CD4-positive, alpha-beta T cell treated with Interleukin-1 beta for 1 hour (primary cell): ENCODE measurements around the gene AHNAK.
A peak's percentile ranks its signal among the peaks of the same experiment; 100 is the strongest.
"Not testable (repeated sequence)": the region's sequence is repeated elsewhere in the genome, so short reads cannot be mapped to it uniquely, and the experiment has no call there.

Source experiments
- DNase-seq, 2 donors: peaks; one replicate each; pipeline ENCODE4 v3.0.0-alpha.2; 2020 to 2022

The AHNAK gene

DNA sequence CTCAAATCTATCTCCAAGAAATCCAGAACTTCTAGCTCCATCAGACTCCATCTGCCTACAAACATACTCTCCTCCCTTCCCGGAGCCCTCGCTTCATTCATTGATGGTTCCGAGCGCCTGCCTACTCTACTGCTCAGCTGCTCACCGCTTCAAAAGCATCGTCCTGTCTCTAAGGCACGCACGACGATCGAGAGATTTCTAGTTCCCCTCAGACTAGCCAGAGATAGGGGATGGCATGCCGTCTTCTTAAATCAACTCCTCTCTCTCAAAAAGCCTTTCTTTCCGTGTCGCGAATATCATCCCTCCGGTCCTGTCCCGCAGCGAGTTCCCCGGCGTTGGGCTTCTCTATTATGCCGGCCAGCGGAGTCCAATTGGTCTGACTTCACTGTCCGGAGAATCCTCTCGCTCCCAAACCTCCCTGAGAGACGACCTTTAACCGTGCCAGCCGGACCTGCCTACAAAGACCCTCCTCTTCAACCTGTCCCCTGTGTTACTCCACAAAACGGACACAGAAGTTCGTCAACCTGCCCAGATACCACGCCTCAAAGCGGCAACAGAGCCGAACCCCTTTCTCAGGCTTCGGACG is 26.5 kb upstream of the AHNAK start:
- peak; percentile 27 to 37 for DNase-seq

DNA sequence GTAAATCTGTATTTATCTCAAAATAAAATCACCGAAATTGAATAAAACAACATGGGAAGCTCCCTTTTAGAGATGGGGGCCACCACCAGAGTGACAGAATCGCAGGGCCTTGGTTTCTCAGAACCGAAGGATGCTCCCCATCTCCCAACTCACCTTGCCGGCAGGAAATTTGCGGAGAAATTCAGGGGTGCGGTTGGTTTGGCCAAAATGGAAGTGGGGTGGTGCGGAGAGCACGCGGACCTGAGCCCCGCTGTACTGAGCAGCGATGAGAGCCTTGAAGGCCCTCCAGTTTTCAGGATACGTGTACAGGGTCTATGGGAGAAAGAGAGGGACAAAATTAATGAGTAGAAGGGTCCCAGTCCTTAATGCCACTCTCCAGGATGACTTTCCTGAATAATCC is 25.8 kb upstream of the AHNAK start:
- DNase-seq = no peak

DNA sequence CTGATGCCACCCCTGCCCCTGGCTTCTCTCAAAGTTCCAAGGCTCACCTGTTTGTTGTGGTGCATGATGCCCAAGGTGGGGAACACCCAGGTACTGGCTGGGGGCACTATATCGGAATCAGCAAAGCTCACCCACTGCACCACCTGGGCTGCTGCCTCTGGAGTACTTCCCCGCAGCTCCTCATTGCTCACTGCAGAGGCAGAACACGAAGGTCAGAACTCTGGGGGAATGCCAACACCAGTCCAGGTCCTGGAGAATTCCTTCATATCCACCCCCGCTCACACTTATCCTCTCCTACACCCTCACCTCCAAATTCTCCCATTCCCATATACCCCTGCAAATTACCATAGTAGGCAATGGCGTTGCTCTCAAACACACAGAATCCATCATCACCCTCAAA is 24.9 kb upstream of the AHNAK start:
- not testable (repeated sequence) for DNase-seq

DNA sequence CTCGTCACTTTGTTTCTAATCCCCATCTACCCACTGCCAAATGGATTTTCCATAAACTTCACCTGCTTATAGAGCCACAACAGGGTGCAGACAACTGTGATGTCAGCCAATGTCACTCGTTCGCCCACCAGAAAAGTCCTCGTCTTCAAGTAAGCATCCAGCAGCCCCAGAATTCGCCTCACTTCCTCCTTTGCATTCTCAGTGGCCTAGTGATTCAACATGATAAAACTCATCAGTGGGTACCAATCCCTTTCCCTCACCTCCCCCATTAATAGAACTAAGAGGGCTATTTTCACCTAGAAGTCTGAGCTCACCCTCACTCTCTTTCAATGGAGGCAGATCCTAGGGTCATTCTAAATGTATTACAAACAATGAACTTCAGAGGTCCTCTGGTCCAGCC is 24.3 kb upstream of the AHNAK start:
- not testable (repeated sequence) for DNase-seq

- DNase-seq = no peak
Measured at GRCh38 chr11:62569611-62570010, 23.0 kb upstream of the AHNAK start.

DNA sequence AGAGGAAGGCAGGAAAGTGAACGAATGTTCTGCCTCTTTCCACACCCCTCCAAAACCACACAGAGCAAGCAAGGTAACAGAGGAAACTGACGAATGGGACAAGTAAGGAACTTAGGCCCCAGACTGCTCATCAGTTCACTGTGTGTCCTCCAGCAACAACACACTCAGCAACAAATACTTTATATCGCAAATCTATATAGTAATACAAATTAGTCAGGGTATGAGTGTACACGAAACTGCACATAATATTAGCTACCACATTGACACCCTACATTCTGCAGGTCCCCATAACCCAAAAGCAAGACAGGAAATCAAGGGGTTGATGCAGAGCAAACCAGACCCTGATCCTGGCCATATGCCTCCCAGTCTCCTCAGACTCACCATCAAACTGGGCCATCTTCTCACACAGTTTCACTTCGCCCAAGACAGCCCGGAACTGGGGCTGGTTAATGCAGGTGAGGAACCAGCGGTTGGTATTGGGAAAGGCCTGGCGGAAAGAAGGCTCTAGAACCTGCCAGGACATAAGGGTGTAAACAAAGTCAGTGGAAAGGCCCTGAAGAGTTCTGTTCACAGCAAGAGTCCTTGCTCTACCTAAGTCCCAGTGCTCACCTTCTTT is 20.5 kb upstream of the AHNAK start:
- DNase-seq = no peak

- no peak for DNase-seq
Measured at GRCh38 chr11:62566247-62566646, 19.6 kb upstream of the AHNAK start.

DNA sequence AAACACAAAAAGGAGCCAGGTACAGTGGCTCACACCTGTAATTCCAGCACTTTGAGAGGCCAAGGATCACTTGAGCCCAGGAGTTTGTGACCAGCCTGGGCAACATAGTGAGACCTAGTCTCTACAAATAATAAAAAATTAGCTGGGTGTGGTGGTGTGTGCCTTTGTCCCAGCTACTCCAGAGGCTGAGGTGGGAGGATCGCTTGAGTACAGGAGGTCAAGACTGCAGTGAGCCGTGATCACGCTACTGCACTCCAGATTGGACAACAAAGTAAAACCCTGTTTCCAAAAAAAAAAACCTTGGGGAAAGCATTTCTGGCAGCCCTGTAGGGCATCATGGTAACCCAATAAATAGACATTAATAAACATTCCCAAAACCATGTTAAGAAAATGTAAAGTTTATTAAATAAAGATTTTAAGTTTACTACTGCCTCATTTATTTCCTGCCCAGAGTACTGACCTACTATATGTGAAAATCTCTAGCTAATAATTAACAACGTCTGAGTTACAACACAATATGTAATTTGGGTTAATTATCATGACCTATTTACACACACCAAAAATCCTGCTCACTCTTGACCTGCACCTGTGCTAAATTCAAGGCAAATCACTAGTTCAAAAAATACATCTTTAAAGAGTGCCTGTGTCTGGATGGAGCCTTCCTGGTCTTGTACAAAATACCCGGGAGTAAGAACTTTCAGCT is 18.6 kb upstream of the AHNAK start:
- DNase-seq = no peak

GRCh38 chr11:62561677-62562230 is 15.1 kb upstream of the AHNAK start:
- not testable (repeated sequence) for DNase-seq

DNA sequence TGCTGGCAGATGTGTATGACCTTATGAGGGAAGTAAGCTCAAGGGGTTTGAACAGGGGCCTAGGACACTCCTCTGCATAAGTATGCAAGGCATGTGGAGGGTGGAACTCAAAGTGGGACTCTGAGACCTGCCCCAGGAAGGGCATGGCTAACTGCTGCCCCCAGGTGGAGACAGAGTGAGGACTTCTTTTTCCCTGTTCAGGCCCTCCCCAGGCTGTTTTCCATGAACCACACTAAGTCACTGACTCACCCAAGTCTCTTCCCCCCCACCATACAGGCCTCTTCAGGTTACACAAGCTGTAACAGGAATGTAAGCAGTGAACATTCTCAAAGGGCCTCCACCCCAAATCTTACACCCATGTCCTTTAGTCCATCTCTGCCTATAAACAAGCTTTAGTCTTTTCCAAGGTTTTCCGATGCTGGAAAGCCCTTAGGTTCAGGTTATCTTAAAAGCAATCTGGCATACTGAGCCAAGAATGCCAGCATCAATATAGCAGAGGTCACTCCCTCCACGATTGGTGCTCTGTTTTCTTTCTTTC is 14.0 kb upstream of the AHNAK start:
- DNase-seq = peak; percentile 84

GRCh38 chr11:62559626-62560025 is 13.0 kb upstream of the AHNAK start:
- DNase-seq = not testable (repeated sequence)

DNA sequence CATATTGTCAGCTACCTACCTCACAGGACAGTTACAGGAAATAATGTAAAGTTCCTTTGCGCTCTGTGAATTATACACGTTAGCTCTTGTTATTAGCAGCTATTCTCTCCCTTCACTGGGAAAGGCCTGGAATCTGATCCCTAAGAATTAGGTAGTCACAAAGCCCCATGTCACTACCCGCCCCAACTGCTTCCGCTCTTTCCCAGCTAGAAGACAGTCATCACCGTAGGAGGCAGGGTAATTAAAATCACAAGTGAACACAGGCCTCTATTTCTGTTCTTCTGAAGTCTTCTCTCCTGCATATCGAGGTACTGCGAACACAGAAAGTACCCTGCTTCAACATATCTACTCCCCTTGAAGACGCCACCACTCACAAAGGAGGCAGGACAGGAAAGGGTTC is 12.6 kb upstream of the AHNAK start:
- no peak for DNase-seq

- DNase-seq = no peak
Measured at GRCh38 chr11:62558669-62559068, 12.1 kb upstream of the AHNAK start.

GRCh38 chr11:62556875-62557631 is 10.4 kb upstream of the AHNAK start:
- peak in 1 of 2 donors; percentile 65 for DNase-seq

DNA sequence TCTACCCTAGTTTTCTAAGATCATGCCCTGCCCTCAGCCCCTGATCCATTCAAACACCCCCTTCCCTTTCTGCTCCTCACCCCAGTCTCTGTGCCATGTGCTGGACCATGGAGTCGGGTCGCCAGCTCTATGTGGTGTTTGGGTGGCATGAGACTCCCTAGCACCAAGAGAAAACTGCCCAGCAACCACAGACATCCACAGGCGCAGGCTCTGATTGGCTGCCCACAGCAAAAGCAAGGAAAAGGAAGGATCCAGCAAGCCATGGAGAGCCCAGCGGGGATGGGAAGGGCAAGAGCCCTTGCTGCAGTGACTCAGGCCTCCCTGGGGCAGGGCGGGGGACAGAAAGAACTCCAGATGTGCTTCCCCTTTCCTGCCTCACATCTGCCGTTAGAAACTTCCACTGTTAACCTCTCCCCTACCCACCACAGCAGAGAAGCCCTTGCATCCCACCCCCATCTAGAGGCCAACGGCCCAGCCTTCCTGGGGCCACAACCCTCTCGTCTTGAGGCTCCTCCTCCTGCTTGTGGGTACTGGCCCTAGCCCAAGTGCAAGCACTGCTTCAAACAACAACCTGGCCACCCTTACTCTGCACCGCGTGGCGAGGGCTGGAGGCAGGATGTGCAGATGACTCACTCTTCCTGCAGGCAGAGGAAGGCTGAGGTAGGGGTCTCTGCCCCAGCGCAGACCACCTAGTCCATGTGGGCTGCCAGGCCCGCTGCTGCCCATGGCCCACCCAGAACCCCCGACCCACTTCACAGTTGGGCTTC is 9.7 kb upstream of the AHNAK start:
- DNase-seq = peak; percentile 88 to 89

GRCh38 chr11:62555464-62556107 is 9.0 kb upstream of the AHNAK start:
- DNase-seq = peak; percentile 89 to 92

DNA sequence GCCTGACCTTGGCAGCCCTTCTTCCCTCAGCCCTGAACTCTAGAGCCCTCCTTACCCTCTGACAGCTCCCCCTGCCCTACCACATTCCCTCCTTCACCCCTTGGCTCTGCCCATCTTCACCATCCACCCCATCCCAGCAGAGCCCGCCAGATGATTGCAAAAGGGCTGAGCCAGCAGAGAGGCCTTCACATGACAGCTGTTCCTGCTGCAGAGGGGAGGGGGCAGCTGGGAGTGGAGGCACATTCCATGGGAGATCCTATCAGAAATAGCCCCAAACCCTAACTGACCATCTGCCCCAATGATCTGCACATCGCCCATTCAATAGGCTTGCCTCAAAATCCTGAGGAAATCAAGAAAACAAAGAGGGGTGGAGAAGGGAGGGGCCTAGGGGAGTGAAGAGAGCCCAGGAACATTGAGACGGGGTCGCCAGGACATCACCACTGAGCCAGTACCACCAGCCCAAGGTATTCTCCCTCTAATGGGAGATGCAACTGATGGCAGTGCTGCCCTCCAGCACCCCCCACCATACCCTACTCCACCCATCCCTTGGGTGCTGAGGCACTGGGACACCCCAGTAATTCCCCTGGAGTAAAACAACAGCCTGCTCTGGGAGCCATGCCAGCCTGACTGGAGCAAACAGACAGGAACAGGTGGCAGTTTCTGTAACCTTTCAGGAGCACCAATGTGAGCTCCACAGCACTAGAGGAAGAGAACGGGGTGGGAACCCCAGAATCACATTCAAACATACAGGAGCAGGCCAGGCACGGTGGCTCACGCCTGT is 8.0 kb upstream of the AHNAK start:
- DNase-seq = peak in 1 of 2 donors; percentile 22

- peak; percentile 31 to 76 for DNase-seq
Measured at GRCh38 chr11:62553839-62554361, 7.3 kb upstream of the AHNAK start.

- peak; percentile 84 to 87 for DNase-seq
Measured at GRCh38 chr11:62553080-62553838, 6.7 kb upstream of the AHNAK start.
